HCT116 (cell line): ENCODE data around the gene OR4D6. TPM values are rescaled to one million over a fixed set of nuclear protein-coding genes. Genes with fewer than 3 reads are reported as not detected.
"Not testable (repeated sequence)": the region's sequence is repeated elsewhere in the genome, so short reads cannot be mapped to it uniquely, and the experiment has no call there.

Experiments
- ATAC-seq: fragments of 200-7000 bp; cut with Tn5 transposase; 2 replicates; pipeline ENCODE4 v1.9.1; 2020; ENCODE audit warnings: mild to moderate bottlenecking, moderate library complexity
- BruUV-seq: library from RNA; stranded (reverse); fragments of 400-500 nt; replicated peaks from 2 replicates; lab custom pipeline; 2021; lab: Mats Ljungman, UMichigan
- CTCF ChIA-PET: fragments of 300-600 bp; sonication (Branson Sonifier 250); formaldehyde crosslinking; loops from one replicate; lab custom pipeline; 2021; ENCODE audit warnings: antibody characterized with exemption; lab: Charles Lee
- POLR2A ChIA-PET: fragments of 300-600, 350-600 bp; sonication (Branson Sonifier 250); formaldehyde crosslinking; loops from one replicate; lab custom pipeline; 2021; ENCODE audit warnings: antibody characterized with exemption; lab: Charles Lee
- RAD21 ChIA-PET, 2 experiments: fragments of 300-600 bp; sonication (Branson Sonifier 250); formaldehyde crosslinking; loops; one replicate each; lab custom pipeline; 2023; ENCODE audit warnings: low total read pairs in 2 of 2; ENCODE audit not compliant: uncharacterized antibody in 2 of 2, unreplicated experiment in 2 of 2, low non-redundant PET in 1 of 2; lab: Charles Lee
- DNase-seq: peaks from one replicate; pipeline ENCODE4 v3.0.0-alpha.2; 2010; ENCODE audit warnings: low read depth, low spot score
- H2AFZ ChIP-seq: fragments of 200-600 bp; shearing (Covaris generic), sonication (generic); 2 replicates; pipeline ENCODE4 v1.6.1; 2017; ENCODE audit warnings: low read depth, mixed run types, mixed read lengths, antibody characterized with exemption, low read length; ENCODE audit not compliant: poor library complexity, severe bottlenecking
- H3K27ac ChIP-seq: 2 replicates; pipeline ENCODE4 v1.5.1; 2012; ENCODE audit warnings: low read depth, low read length
- H3K27me3 ChIP-seq: fragments of 200-600 bp; sonication (generic); 2 replicates; pipeline ENCODE4 v1.6.1; 2016; ENCODE audit warnings: mixed run types, low read length, mixed read lengths; ENCODE audit not compliant: insufficient read depth
- H3K36me3 ChIP-seq, 2 experiments: fragments of 200-500 bp in 1 of 2; fragments of 200-600 bp in 1 of 2; sonication (Bioruptor generic) in 1 of 2; sonication (generic) in 1 of 2; 2 replicates each; pipeline versions ENCODE4 v1.5.1 to v1.6.1; 2014 to 2016; ENCODE audit warnings: low read length in 2 of 2, inconsistent platforms in 1 of 2, mixed read lengths in 1 of 2, mixed run types in 1 of 2; ENCODE audit not compliant: insufficient read depth in 2 of 2, control insufficient read depth in 1 of 2
- H3K4me1 ChIP-seq, 2 experiments: fragments of 200-600 bp in 1 of 2; sonication (generic) in 1 of 2; 2 replicates each; pipeline versions ENCODE4 v1.5.1 to v1.6.1; 2012 to 2017; ENCODE audit warnings: low read length in 2 of 2, inconsistent platforms in 1 of 2, mild to moderate bottlenecking in 1 of 2, mixed read lengths in 1 of 2, mixed run types in 1 of 2, moderate library complexity in 1 of 2; ENCODE audit not compliant: insufficient read depth in 2 of 2, control insufficient read depth in 1 of 2
- H3K4me2 ChIP-seq: fragments of 200-600 bp; sonication (generic); 2 replicates; pipeline ENCODE4 v1.6.1; 2017; ENCODE audit warnings: mixed run types, low read length, mixed read lengths
- H3K4me3 ChIP-seq, 2 experiments: fragments of 200-600 bp in 1 of 2; sonication (generic) in 1 of 2; replicated peaks in 1 of 2; 2 replicates each; pipeline ENCODE4 v1.5.1; 2011 to 2016; ENCODE audit warnings: low read length in 2 of 2, control low read depth in 1 of 2, low read depth in 1 of 2, mild to moderate bottlenecking in 1 of 2, mixed read lengths in 1 of 2, mixed run types in 1 of 2
- H3K79me2 ChIP-seq: fragments of 200-600 bp; sonication (generic); 2 replicates; pipeline ENCODE4 v1.6.1; 2017; ENCODE audit warnings: mild to moderate bottlenecking, mixed run types, low read length, moderate library complexity, mixed read lengths; ENCODE audit not compliant: insufficient read depth
- H3K9ac ChIP-seq: fragments of 200-600 bp; sonication (generic); 2 replicates; pipeline ENCODE4 v1.6.1; 2016; ENCODE audit warnings: low read length, mixed read lengths
- H3K9me2 ChIP-seq: fragments of 200-600 bp; sonication (generic), shearing (Covaris generic); 2 replicates; pipeline ENCODE4 v1.6.1; 2017; ENCODE audit warnings: mixed run types, mild to moderate bottlenecking, moderate library complexity; ENCODE audit not compliant: insufficient read depth
- H3K9me3 ChIP-seq, 2 experiments: fragments of 200-500 bp in 1 of 2; fragments of 200-600 bp in 1 of 2; sonication (Bioruptor generic) in 1 of 2; sonication (generic) in 1 of 2; 2 replicates each; pipeline ENCODE4 v1.6.1; 2014 to 2017; ENCODE audit warnings: low read length in 2 of 2, mixed read lengths in 2 of 2, inconsistent platforms in 1 of 2, low read depth in 1 of 2, mild to moderate bottlenecking in 1 of 2, mixed run types in 1 of 2, moderate library complexity in 1 of 2; ENCODE audit not compliant: control insufficient read depth in 1 of 2, insufficient read depth in 1 of 2
- H4K20me1 ChIP-seq: fragments of 200-600 bp; sonication (generic), shearing (Covaris generic); 2 replicates; pipeline ENCODE4 v1.6.1; 2017; ENCODE audit warnings: mixed run types, mild to moderate bottlenecking, moderate library complexity; ENCODE audit not compliant: insufficient read depth
- CEBPB ChIP-seq: IDR thresholded peaks from 2 replicates; pipeline ENCODE4 v1.6.1; 2012; ENCODE audit warnings: low read depth
- EGR1 ChIP-seq: IDR thresholded peaks from 2 replicates; pipeline ENCODE4 v1.6.1; 2012; ENCODE audit warnings: low read depth
- EZH2phosphoT487 ChIP-seq: fragments of 200-600 bp; IDR thresholded peaks from 2 replicates; pipeline ENCODE4 v1.6.1; 2018; ENCODE audit warnings: antibody characterized with exemption, borderline replicate concordance
- JUND ChIP-seq: IDR thresholded peaks from 2 replicates; pipeline ENCODE4 v1.6.1; 2012
- RAD21 ChIP-seq: IDR thresholded peaks from 2 replicates; pipeline ENCODE4 v1.6.1; 2012; ENCODE audit warnings: low read depth, mild to moderate bottlenecking
- SIN3A ChIP-seq: IDR thresholded peaks from 2 replicates; pipeline ENCODE4 v1.6.1; 2012; ENCODE audit warnings: low read depth
- SP1 ChIP-seq: IDR thresholded peaks from 2 replicates; pipeline ENCODE4 v1.6.1; 2012; ENCODE audit warnings: low read depth
- SRF ChIP-seq: IDR thresholded peaks from 2 replicates; pipeline ENCODE4 v1.6.1; 2012; ENCODE audit warnings: low read depth
- ZFX ChIP-seq: fragments of 450-650 bp; IDR thresholded peaks from 2 replicates; pipeline ENCODE4 v1.6.1; 2017
- ZNF274 ChIP-seq: fragments of 200-500 bp; sonication (Bioruptor generic); IDR thresholded peaks from 2 replicates; pipeline ENCODE4 v1.6.1; 2014; ENCODE audit warnings: mild to moderate bottlenecking, low read depth, low read length, inconsistent platforms
- intact Hi-C: fragments of 100-400 bp; cut with micrococcal nuclease; formaldehyde crosslinking; loops from 2 replicates; pipeline ENCODE4 v1.10.0; 2022
- total RNA-seq: library from RNA; stranded (reverse); gene quantifications from one replicate; pipeline ENCODE4 v1.2.1, GENCODE V29; 2021; ENCODE audit not compliant: unreplicated experiment
- TF ChIP-seq, protein P1 (sequence below): IDR thresholded peaks from 2 replicates; pipeline ENCODE4 v1.6.1; 2012
- TF ChIP-seq, protein P2 (sequence below): IDR thresholded peaks from 2 replicates; pipeline ENCODE4 v1.6.1; 2012; ENCODE audit warnings: low read depth

Gene OR4D6
- total RNA-seq, 1 experiment from 2014 or later = not detected

DNA sequence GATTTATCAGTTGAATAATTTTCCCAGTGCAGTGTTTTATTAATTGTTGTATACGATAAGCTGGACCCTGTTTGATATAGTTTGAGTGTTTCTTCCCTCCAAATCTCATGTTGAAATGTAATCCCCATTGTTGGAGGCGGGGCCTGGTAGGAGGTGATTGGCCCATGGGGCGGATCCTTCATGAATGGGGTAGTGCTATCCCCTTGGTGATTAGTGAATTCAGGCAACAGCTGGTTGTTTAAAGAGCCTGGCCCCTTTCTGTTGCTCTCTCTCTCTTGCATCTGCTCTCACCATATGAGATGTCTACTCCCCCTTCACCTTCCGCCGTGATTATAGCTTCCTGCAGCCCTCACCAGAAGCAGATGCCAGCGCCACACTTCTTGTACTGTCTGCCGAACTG, 19.0 kb upstream of the OR4D6 start:
- ATAC-seq = no peak
- BruUV-seq = no TSS peak

DNA sequence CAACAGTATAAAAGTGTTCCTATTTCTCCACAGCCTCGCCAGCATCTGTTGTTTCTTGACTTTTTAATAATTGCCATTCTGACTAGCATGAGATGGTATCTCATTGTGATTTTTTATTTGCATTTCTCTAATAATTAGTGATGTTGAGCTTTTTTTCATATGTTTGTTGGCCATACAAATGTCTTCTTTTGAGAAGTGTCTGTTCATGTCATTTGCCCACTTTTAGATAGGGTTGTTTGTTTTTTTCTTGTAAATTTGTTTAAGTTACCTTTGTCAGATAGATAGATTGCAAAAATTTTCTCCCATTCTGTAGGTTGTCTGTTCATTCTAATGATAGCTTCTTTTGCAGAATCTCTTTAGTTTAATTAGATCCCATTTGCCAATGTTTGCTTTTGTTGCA, 11.1 kb upstream of the OR4D6 start:
- H3K4me2 ChIP-seq, RAD21 ChIA-PET, H3K9me3 ChIP-seq, DNase-seq, H3K36me3 ChIP-seq, H3K79me2 ChIP-seq, H3K4me1 ChIP-seq, H3K9ac ChIP-seq, POLR2A ChIA-PET, H3K9me2 ChIP-seq, H2AFZ ChIP-seq, ATAC-seq, BruUV-seq, H3K27ac ChIP-seq, CTCF ChIA-PET, H3K27me3 ChIP-seq, H4K20me1 ChIP-seq, H3K4me3 ChIP-seq: not testable (repeated sequence)
- intact Hi-C loops = loop anchor here (5.0 kb wide), 1 partner anchor 37 kb away; no protein-coding TSS in a partner anchor

More for the DNA sequence above, 19.0 kb upstream of the OR4D6 start:
- TF ChIP-seq RAD21 = no peak
- TF ChIP-seq CEBPB = no peak
- TF ChIP-seq EGR1 = no peak
- TF ChIP-seq, protein P1, sequence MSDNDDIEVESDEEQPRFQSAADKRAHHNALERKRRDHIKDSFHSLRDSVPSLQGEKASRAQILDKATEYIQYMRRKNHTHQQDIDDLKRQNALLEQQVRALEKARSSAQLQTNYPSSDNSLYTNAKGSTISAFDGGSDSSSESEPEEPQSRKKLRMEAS = no peak
- TF ChIP-seq JUND = no peak
- no peak for TF ChIP-seq ZFX
- TF ChIP-seq EZH2phosphoT487 = no peak
- TF ChIP-seq SP1 = no peak
- TF ChIP-seq, protein P2, sequence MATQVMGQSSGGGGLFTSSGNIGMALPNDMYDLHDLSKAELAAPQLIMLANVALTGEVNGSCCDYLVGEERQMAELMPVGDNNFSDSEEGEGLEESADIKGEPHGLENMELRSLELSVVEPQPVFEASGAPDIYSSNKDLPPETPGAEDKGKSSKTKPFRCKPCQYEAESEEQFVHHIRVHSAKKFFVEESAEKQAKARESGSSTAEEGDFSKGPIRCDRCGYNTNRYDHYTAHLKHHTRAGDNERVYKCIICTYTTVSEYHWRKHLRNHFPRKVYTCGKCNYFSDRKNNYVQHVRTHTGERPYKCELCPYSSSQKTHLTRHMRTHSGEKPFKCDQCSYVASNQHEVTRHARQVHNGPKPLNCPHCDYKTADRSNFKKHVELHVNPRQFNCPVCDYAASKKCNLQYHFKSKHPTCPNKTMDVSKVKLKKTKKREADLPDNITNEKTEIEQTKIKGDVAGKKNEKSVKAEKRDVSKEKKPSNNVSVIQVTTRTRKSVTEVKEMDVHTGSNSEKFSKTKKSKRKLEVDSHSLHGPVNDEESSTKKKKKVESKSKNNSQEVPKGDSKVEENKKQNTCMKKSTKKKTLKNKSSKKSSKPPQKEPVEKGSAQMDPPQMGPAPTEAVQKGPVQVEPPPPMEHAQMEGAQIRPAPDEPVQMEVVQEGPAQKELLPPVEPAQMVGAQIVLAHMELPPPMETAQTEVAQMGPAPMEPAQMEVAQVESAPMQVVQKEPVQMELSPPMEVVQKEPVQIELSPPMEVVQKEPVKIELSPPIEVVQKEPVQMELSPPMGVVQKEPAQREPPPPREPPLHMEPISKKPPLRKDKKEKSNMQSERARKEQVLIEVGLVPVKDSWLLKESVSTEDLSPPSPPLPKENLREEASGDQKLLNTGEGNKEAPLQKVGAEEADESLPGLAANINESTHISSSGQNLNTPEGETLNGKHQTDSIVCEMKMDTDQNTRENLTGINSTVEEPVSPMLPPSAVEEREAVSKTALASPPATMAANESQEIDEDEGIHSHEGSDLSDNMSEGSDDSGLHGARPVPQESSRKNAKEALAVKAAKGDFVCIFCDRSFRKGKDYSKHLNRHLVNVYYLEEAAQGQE = no peak
- TF ChIP-seq SIN3A = no peak
- no peak for TF ChIP-seq ZNF274
- no peak for TF ChIP-seq SRF
- TF ChIP-seq, all 23 proteins: peak for 0
- Histone ChIP-seq H3K36me3 (no peaks in the 10 kb centered on the region), H3K9me3 (no peaks in the 10 kb centered on the region), H3K4me2 (no peak overlapping the region), H2AFZ (no peak overlapping the region), H3K79me2 (no peaks in the 10 kb centered on the region), H3K9me2 (no peaks in the 10 kb centered on the region), H3K27me3 (no peaks in the 10 kb centered on the region), H3K4me3 (no peak overlapping the region), H3K27ac (no peak overlapping the region), H3K4me1 (no peaks in the 10 kb centered on the region), H3K9ac (no peak overlapping the region), H4K20me1 (no peaks in the 10 kb centered on the region)
- DNase-seq = no peak
- ChIA-PET POLR2A (no interaction called here), RAD21 (no interaction called here), CTCF (no interaction called here)
- intact Hi-C loops = loop anchor here (10.0 kb wide), 1 partner anchor 367 kb away; no protein-coding TSS in a partner anchor
